Thyroid gland (tissue), 4 donors: Measurements from ENCODE around the gene NID2.

Experiments
- POLR2A ChIP-seq, 2 donors: fragments of 450-650 bp; IDR thresholded peaks; one replicate each; pipeline ENCODE4 v1.6.1; 2017; ENCODE audit warnings: antibody characterized with exemption in 2 of 2, mild to moderate bottlenecking in 2 of 2, moderate library complexity in 1 of 2
- TF ChIP-seq, protein P1 (sequence below), 6 experiments: fragments of 200-600 bp in 3 of 6; fragments of 450-650 bp in 3 of 6; sonication (generic) in 3 of 6; IDR thresholded peaks; one replicate each; pipeline ENCODE4 v1.5.1; 2016 to 2019; ENCODE audit warnings: antibody characterized with exemption in 6 of 6, mild to moderate bottlenecking in 2 of 6, inconsistent platforms in 1 of 6, moderate library complexity in 1 of 6

GRCh38 chr14:52061390-52061789 lies 7.5 kb downstream of the NID2 start:
- TF ChIP-seq POLR2A (IDR thresholded peaks at IDR 0.05) = no peak
- TF ChIP-seq, protein P1, sequence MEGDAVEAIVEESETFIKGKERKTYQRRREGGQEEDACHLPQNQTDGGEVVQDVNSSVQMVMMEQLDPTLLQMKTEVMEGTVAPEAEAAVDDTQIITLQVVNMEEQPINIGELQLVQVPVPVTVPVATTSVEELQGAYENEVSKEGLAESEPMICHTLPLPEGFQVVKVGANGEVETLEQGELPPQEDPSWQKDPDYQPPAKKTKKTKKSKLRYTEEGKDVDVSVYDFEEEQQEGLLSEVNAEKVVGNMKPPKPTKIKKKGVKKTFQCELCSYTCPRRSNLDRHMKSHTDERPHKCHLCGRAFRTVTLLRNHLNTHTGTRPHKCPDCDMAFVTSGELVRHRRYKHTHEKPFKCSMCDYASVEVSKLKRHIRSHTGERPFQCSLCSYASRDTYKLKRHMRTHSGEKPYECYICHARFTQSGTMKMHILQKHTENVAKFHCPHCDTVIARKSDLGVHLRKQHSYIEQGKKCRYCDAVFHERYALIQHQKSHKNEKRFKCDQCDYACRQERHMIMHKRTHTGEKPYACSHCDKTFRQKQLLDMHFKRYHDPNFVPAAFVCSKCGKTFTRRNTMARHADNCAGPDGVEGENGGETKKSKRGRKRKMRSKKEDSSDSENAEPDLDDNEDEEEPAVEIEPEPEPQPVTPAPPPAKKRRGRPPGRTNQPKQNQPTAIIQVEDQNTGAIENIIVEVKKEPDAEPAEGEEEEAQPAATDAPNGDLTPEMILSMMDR (IDR thresholded peaks at IDR 0.05) = no peak
